WERI-Rb-1 (cell line): ENCODE results near the gene CSF2.

ENCODE experiments used
- DNase-seq: peaks from one replicate; pipeline ENCODE4 v3.0.0-alpha.2; 2020
- H3K27ac ChIP-seq: fragments of 250-450 bp; sonication (Bioruptor Pico); 2 replicates; pipeline ENCODE4 v1.5.1; 2020; ENCODE audit warnings: mild to moderate bottlenecking, moderate library complexity
- H3K27me3 ChIP-seq: fragments of 250-450 bp; sonication (Bioruptor Pico); 2 replicates; pipeline ENCODE4 v1.5.1; 2021; ENCODE audit warnings: mild to moderate bottlenecking, low read depth, moderate library complexity; ENCODE audit not compliant: insufficient read depth, severe bottlenecking
- H3K36me3 ChIP-seq: fragments of 250-450 bp; sonication (Bioruptor Pico); 2 replicates; pipeline ENCODE4 v1.5.1; 2020; ENCODE audit warnings: mild to moderate bottlenecking, moderate library complexity
- H3K4me3 ChIP-seq: 2 replicates; pipeline ENCODE4 v1.5.1; 2011; ENCODE audit warnings: low read depth, mild to moderate bottlenecking, control low read depth, low read length
- H3K9me3 ChIP-seq: fragments of 250-450 bp; sonication (Bioruptor Pico); 2 replicates; pipeline ENCODE4 v1.5.1; 2021; ENCODE audit warnings: mild to moderate bottlenecking, moderate library complexity; ENCODE audit not compliant: severe bottlenecking
- TF ChIP-seq, protein P1 (sequence below): IDR thresholded peaks from 2 replicates; pipeline ENCODE4 v1.5.1; 2011; ENCODE audit warnings: low read depth, mild to moderate bottlenecking, control low read depth, inconsistent platforms, low read length

CSF2 gene

GRCh38 chr5:132098151-132098594 lies 24.6 kb downstream of the CSF2 start:
- Histone ChIP-seq H3K9me3 (no peaks in the 10 kb centered on the region), H3K27ac (no peak overlapping the region), H3K27me3 (no peaks in the 10 kb centered on the region), H3K4me3 (no peak overlapping the region), H3K36me3 (no peaks in the 10 kb centered on the region)
- TF ChIP-seq, protein P1, sequence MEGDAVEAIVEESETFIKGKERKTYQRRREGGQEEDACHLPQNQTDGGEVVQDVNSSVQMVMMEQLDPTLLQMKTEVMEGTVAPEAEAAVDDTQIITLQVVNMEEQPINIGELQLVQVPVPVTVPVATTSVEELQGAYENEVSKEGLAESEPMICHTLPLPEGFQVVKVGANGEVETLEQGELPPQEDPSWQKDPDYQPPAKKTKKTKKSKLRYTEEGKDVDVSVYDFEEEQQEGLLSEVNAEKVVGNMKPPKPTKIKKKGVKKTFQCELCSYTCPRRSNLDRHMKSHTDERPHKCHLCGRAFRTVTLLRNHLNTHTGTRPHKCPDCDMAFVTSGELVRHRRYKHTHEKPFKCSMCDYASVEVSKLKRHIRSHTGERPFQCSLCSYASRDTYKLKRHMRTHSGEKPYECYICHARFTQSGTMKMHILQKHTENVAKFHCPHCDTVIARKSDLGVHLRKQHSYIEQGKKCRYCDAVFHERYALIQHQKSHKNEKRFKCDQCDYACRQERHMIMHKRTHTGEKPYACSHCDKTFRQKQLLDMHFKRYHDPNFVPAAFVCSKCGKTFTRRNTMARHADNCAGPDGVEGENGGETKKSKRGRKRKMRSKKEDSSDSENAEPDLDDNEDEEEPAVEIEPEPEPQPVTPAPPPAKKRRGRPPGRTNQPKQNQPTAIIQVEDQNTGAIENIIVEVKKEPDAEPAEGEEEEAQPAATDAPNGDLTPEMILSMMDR, result no peak
- no peak for DNase-seq

DNA sequence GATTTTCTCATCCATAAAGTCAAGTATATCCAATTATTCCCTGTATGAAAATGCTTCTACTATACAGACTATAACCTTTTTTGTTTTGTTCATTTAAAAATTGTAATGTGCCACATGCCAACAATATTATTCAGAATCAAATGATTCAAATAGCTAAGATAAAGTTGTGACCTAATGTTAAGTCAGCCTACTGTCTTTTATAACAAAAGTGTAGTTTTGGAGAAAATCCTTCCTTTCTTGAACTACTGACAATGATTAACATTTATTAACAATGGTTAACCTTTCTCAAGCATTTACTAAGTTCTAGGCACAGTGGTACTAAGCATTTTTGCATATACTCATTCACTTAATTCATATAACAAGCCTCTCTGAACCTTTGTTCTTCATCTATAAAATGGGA lies 25.0 kb downstream of the CSF2 start:
- Histone ChIP-seq H3K4me3 (no peak overlapping the region), H3K27ac (no peak overlapping the region), H3K27me3 (no peaks in the 10 kb centered on the region), H3K36me3 (no peaks in the 10 kb centered on the region), H3K9me3 (no peaks in the 10 kb centered on the region)
- no peak for DNase-seq
- TF ChIP-seq, protein P1, result no peak

DNA sequence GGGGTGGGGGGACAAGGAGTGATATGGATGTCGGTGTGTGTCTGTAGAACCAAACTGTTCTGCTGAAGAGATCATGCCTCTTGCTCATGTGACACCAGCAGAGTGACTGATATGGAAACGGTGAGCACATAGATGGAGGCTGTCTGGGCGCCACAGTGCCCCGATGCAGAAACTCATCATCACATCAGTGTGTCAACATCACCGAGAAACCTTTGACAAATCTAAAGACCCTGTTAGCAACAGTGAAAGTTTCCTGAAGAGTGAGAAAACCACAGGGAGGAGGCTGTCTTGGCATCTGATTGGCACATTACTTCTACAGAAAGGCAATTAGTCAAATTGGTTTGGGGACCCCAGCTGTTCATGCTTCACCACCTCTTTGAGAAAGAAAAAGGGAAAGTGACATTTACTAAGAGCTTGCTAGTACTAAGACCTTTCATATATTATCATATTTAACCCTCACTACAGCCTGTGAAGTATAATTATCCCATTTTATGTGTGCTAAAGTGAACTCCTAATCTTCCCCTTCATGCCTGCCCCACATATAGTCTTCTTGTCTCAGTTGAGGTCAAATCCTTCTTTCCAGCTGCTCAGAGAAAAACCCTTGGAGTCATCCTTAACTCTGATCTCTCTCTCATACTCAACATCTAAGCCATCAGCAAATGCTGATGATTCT lies 25.6 kb downstream of the CSF2 start:
- no peak for DNase-seq
- Histone ChIP-seq H3K36me3 (no peaks in the 10 kb centered on the region), H3K9me3 (no peaks in the 10 kb centered on the region), H3K27me3 (no peaks in the 10 kb centered on the region), H3K27ac (no peak overlapping the region), H3K4me3 (no peak overlapping the region)
- TF ChIP-seq, protein P1, result no peak

DNA sequence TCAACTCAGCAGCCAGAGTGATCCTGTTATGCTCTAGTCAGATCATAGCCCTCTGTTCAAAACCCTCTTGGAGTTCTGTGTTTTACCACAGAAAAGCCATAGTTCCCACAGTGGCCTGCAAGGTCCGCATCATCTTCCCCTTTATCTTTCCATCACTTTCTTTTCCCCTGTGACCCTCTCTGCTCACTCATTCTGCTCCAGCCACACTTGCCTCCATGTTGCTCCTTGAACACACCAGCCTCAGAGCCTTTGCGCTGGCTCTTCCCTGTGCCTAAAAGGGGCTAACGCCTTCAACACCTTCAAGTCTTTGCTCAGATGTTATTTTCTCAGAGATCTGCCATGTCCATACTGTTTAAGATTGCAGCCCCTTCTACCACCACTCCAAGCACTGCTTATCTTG lies 26.3 kb downstream of the CSF2 start:
- TF ChIP-seq, protein P1, result no peak
- Histone ChIP-seq H3K4me3 (no peak overlapping the region), H3K27me3 (no peaks in the 10 kb centered on the region), H3K36me3 (no peaks in the 10 kb centered on the region), H3K27ac (no peak overlapping the region), H3K9me3 (no peaks in the 10 kb centered on the region)
- no peak for DNase-seq

GRCh38 chr5:132100672-132101261 lies 27.2 kb downstream of the CSF2 start:
- TF ChIP-seq, protein P1, result no peak

More at GRCh38 chr5:132100672-132101261, 27.2 kb downstream of the CSF2 start:
- Histone ChIP-seq H3K4me3 (no peak overlapping the region), H3K27ac (no peak overlapping the region), H3K36me3 (no peaks in the 10 kb centered on the region), H3K9me3 (no peaks in the 10 kb centered on the region), H3K27me3 (no peaks in the 10 kb centered on the region)
- DNase-seq, result no peak
